ENCODE results near the gene OLFM4.
"Not testable (repeated sequence)": the region's sequence is repeated elsewhere in the genome, so short reads cannot be mapped to it uniquely, and the experiment has no call there.

The OLFM4 gene

DNA sequence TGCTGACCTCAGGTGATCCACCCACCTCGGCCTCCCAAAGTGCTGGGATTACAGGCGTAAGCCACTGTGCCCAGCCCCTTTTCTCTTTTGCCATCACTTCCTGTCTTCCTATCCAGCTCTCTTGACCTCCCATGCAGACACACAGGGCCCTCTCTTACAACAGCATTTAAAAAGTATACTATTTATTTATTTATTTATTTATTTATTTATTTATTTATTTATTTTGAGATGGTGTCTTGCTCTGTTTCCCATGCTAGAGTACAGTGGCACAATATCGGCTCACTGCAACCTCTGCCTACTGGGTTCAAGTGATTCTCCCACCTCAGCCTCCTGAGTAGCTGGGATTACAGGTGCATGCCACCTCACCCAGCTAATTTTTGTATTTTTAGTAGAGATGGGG lies 14.6 kb upstream of the OLFM4 start:
- not testable (repeated sequence) for DNase-seq (ENCODE audit: low read depth in 3 of 3, low spot score in 1 of 3)

DNA sequence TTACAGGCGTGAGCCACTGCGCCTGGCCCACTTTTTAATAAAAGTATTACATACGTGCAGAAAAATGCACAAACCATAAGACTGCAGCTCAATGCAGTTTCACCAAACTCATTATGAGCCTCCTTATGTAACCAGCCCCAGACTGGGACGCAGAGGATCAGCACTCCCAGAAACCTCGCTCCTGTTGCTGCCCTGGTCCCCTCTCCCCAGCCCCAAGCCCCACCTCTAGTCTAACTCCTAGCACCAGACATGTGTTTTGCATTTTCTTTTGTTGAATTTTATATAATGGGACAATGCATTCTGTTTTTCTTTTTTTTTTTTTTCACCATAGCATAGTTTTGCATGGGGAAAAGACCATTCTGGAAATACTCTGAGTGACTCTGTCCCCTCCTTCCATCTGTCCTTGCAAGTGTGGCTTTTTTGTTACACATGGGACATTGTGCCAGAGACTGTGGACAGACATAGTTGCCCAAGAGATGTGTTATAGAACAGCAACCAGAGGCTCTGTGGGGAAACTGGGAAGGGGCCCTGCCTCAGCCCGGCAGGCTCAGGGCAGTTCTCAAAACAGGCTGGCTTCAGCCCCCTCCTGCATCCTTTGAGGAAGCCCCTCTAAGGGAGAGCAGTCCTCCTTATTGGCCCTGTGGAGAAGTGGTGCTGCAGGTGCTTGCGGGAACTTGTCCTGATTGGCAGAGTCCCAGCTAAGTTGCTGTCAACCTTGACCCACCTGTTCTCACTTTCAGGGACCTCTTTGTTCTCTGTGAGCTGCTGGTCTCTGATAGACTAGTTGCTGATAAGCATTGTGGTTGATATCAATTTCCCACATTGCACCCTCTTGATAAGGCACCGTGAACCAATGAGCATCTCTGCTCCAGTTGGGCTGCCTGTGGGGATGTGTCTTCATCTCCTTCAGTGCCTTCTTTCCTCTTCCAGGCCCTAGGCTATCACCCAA lies 13.8 kb upstream of the OLFM4 start:
- no peak for DNase-seq (ENCODE audit: low read depth in 3 of 3, low spot score in 1 of 3)

DNA sequence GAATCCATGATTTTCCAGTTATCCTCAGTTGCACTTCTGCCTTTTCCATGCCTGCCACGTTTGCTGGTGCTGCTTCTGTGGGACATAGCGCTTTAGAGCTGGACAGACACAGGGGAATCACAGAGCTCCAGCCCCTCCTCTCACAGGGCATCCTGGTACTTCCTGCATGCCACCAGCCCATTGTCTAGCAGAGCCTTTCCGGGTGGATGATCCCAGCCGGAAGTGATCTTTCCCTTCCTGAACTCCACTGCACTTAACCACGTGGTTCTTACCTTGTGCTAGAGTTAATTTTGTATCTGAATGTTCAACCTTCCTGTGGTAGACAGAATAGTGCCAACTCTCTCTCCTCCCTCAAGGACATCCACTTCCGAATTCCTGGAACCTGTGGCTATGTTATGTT lies 12.6 kb upstream of the OLFM4 start:
- DNase-seq (ENCODE audit: low read depth in 3 of 3, low spot score in 1 of 3) = no peak

DNA sequence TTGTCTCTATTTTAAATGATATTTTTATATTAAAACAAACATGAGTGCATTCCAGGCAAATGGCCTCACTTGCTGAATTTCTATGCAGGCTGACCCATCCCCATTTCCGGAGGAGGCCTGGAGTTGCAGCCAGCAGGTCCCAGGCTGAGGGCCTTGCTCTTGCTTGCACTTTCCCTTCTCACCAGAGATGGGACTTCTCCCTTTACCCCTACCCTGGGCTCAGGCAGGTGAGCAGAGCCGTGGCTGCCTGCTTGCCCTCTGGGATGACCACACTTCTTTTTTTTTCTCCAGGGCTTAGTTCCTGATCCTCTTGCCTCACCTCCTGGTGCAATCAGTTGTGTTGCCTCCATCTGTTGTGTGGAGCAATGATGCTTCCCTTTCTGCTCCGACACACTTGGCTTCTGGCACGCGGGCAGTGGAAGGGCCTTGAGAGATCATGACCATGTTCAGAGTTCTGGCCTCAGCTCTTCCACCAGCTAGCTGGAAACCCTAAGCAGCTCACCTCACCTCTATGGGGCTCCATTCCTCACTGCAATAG lies 11.1 kb upstream of the OLFM4 start:
- no peak for DNase-seq (ENCODE audit: low read depth in 3 of 3, low spot score in 1 of 3)

DNA sequence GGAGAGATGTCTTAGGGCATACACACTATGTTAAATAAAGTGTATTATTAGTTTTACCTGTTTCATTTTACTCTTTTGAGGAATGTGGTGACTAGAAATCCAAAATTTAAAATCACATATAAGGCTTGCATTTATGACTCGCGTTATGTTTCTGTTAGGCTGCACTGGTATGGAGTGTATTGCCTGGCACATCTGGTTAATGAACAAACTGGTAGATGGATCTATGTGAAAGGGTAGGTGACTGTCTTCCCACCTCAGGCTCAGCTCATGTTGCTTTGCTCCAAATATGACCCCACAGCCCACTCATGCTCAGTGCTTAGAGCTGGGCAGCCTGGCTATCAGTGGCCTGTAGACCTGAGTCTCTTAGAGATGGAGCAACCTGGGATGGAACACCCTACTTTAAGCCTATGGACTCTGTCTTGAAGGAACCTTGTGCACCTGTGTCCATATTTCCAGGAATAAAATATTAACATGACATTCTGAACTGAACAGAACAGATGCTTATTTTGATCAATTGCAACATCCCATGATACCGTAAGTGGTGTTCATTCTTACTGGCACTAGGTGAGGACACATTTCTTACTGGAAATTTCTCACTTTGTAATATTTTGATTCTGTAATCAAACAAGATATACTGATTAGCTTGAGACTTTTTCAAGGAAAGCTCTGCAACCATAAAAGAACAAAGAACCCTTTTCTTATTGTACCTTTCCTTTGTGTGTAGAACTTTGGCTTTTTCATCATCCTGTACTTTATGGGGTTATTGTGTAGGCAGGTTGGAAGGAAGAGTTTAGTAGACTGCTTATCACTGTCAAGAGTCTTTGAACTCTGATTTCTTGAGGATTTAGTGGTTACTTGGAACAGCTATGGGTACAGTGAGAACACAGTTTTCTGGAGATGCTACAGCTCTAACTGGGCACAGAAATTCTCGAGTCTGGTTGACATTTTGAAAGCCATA lies 9.6 kb upstream of the OLFM4 start:
- DNase-seq (ENCODE audit: low read depth in 3 of 3, low spot score in 1 of 3) = no peak

DNA sequence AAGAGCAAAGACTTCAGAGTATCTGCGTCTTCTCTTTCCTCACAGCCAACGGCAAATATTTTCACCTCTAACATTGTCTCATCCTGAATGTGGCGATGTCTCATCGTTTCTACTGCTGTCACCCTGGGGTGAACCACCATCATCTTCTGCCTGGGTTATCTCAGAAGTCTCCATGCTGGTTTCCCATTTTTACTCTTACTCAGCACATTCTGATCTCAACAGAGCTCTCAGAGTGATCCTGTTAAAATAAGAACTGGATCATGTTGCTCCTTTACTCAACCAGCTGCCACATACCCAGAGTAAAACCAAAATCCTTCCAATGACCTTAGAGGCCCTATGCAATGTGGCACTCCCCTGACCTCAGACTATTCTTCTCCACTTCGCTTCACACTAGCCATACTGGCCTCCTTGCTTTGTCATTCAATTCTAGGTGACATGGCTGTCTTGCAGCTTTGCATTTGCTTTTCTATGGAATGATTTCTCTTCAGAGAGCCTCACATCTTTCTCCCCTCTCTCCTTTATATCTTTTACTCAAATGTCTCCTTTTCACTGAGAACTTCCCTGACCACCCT lies 7.8 kb upstream of the OLFM4 start:
- DNase-seq (ENCODE audit: low read depth in 3 of 3, low spot score in 1 of 3) = no peak

DNA sequence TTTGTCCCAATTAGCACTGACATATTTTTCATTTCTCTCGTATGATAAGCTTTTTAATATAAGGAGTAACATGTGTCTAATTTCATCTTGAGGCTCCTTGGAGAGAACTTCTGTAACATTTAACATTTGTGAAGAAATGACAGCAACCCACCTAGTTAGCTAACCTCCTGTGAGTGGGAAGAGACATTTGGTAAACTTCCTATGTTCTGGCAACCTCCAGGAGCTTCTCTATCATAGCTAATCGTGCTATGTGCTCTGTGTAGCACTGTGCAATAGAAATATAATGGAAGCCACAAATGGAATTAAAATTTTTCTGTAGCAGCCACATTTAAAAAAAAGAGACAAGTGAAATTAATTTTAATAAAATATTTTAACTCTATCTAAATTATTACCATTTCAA lies 5.4 kb upstream of the OLFM4 start:
- DNase-seq (ENCODE audit: low read depth in 3 of 3, low spot score in 1 of 3) = no peak

DNA sequence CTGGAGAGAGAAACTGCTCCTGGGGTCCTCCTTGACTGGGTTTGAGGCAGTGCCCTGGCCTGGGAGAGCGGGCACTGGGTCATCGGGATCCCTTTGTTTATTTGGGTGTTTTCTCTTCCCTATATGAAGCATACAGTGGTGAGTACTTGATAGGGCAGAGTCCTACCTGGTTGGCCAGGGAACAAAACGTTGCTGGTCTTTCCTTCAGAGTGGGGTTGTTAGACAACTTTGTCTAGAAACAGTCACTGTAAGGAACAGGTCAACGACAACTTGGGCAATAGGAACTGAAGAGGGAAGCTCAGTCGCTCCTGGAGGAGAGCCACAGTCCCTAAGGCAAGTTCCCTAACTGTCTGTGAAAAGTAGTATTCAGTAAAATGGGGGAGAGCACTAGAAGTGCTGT lies 550 bp upstream of the OLFM4 start:
- DNase-seq (ENCODE audit: low read depth in 3 of 3, low spot score in 1 of 3) = no peak

DNA sequence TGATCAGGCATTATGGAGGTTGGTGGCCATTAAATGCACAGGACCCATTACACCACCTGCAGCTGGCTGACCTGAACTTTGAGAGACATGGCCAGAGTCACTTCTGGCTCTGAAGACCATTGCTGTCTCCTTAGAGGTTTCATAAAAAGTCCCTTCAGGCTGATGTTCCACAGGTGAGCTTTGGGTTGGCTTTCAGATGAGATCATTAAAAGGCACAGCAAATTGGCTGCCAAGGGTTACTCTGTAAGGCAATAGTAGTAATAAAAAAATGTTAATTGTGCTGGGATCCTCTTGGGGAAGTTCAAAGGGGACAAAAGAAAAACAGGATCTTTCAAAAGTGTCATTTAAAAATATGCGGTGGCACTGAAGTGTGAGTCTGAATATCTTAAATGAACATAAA lies 4.2 kb downstream of the OLFM4 start:
- DNase-seq (ENCODE audit: low read depth in 3 of 3, low spot score in 1 of 3) = no peak

DNA sequence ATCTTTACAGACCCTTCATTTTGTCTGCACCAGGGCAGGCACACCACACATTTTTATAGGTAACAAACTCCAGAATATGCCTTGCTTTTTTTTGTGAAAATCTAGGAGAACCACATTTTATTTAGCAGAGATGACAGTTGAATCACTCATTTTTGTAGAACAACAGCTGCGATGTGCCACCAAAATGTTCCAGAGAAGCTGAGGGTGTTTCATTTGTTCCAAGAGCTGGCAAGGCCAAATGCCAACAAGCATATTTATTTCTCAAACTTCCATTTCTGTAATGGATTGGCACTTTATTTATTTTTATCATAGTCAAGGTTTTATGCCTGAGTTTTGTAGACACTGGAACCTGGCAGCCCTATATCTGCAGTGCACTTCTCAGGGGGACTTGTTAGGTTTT lies 10.4 kb downstream of the OLFM4 start:
- no peak for DNase-seq (ENCODE audit: low read depth in 3 of 3, low spot score in 1 of 3)

DNA sequence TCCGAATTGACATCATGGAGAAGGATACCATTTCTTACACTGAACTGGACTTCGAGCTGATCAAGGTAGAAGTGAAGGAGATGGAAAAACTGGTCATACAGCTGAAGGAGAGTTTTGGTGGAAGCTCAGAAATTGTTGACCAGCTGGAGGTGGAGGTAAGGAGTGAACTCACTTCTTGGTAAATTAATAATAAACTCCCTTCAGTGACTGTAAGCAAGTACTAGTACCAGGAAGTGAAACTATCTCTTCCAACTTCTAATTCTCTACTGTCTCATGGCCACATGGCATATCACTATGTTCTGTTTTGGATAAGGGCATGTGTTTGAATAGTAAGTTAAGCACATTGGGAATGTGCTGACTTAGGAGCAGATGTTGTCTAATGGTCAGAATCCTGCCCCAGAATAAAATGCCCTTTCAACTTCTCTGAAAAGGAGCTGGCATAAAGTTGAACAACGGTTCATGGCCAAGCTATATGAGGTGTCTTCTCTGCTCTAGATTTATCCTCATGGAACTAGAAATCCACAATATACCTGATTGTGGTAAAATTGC lies 13.4 kb downstream of the OLFM4 start:
- no peak for DNase-seq (ENCODE audit: low read depth in 3 of 3, low spot score in 1 of 3)

DNA sequence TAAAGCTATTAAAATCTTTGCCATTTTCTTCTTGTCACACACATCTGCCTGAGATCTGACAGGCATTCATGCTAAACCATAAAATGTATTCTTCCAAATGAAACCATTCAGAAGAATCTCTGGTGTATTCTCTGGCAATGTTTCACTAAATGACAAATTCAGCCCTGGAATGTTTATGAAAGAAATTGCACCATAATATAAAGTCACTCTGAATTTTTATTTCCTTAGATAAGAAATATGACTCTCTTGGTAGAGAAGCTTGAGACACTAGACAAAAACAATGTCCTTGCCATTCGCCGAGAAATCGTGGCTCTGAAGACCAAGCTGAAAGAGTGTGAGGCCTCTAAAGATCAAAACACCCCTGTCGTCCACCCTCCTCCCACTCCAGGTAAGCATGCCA lies 14.3 kb downstream of the OLFM4 start:
- DNase-seq (ENCODE audit: low read depth in 3 of 3, low spot score in 1 of 3) = no peak

DNA sequence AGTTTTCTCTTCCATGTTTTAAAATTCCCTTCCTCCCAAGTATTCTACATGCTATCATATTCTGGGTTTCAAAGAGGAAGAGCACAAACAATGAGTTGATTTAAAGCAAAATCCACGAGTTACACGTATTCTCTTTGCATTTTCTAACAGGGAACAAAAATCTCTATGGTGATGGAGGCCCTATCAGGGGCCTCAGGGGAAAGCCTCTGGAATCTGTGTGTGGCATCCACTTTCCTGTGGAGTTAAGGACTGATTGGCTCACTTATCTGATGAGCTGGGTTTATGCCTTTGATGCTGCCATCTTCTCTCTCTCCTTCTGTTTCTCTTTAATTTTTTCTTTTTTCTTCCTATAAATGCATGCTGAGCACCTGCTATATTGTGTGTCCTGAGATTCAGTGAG lies 14.8 kb downstream of the OLFM4 start:
- no peak for DNase-seq (ENCODE audit: low read depth in 3 of 3, low spot score in 1 of 3)

DNA sequence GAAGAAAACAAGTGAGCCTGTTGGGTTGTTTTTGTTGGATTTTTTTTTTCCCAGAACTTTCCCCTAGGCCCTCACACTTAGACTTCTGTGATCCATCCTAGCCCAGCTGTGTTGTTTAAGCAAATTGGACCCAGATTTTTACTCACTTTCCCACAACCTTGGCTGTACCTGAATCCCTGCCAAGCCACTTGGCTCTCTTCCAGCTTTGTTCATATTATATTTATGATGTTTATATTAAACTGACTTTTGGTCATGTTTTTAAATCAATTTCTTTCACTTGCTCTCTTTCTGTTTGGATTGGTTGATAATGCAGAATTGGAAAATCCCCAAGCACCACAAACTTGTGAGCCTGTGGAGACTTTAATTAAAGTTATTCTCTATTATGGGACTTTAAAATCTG lies 16.6 kb downstream of the OLFM4 start:
- DNase-seq (ENCODE audit: low read depth in 3 of 3, low spot score in 1 of 3) = no peak

DNA sequence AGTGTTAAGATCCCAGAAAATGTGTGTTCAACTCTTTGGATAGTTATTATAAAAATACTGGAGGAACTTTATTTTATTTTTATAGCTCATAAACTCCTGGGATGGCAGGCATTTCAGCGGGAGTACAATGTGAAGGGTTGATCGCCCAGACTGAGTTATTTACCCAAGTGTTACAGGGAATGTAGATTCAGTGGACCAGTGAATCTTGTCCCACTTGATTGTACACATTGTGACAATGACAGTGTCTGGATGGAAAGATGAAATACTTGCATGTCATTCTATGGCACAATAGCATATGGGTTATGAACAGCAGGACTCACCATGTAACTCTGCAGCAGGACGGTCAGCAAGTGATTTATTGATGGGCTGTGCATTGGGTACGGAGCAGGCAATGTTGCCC lies 20.3 kb downstream of the OLFM4 start:
- no peak for DNase-seq (ENCODE audit: low read depth in 3 of 3, low spot score in 1 of 3)

DNA sequence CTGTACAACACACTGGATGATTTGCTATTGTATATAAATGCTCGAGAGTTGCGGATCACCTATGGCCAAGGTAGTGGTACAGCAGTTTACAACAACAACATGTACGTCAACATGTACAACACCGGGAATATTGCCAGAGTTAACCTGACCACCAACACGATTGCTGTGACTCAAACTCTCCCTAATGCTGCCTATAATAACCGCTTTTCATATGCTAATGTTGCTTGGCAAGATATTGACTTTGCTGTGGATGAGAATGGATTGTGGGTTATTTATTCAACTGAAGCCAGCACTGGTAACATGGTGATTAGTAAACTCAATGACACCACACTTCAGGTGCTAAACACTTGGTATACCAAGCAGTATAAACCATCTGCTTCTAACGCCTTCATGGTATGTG lies 21.5 kb downstream of the OLFM4 start:
- no peak for DNase-seq (ENCODE audit: low read depth in 3 of 3, low spot score in 1 of 3)

DNA sequence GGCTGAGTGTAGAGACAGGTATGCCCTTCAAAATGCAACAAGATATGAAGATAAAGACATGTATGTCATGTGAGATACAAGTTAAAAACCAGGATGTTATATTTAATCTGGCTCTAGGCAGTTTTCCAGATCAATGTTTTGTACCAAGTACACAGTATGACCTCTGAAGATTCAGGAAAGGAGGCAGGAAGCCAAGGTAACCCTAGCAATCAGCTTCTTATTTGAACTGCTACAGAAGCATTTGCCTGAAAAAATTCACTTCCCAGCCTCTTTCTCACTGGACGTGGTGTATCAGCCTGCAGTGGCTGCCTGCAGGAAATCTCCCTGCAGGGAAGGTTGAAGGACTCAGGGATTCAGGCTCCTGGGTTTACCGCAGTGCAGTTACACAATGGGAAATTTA lies 24.1 kb downstream of the OLFM4 start:
- DNase-seq (ENCODE audit: low read depth in 3 of 3, low spot score in 1 of 3) = no peak

DNA sequence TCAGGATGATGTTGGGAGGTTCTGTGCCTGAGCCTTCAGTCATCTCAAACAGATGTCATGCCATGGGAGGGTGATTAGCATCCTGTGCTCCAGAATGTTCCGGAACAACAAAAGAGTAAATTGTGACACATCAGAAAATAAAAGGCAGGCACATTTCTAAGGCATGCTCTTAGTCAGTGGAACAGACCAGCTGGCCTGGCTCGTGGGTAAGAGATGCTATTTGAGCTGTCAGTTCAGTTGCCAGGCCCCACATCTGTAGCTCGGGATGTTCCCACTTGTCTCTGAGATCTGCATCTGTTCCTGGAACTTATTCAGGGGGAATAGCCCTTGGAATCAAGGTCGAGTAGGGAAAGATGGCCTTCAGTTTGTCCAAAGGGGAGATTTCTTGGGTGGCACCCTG lies 26.0 kb downstream of the OLFM4 start:
- DNase-seq (ENCODE audit: low read depth in 3 of 3, low spot score in 1 of 3) = no peak

DNA sequence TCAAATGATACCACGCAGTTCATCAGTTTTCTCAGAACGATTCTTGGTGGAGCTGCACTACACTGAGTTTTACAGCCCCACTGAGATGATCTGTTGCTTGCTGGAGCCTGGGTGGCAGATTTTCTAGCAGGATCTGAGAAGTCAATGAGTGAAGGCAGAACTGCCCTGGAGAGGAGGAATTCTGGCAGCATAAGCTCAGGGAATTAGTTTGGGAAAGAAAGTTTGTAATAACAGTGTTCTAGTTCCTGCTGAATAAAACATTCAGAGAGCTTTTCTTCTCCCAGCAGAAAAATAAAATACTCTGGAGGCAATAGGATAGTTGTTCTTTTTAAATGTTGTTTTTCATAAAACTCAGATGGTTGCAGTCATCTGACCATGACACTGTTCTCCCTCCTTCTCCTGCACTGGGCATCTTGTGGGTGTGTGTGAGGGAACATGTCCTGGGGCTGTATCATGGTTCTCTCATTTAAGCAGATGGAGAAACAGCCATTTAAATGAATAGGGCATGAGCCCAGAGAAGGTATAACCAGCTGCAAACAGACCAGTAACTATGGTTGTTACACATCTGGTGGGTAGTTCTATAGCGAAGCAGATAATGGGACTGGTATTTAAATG lies 29.6 kb downstream of the OLFM4 start:
- DNase-seq (ENCODE audit: low read depth in 3 of 3, low spot score in 1 of 3) = no peak

DNA sequence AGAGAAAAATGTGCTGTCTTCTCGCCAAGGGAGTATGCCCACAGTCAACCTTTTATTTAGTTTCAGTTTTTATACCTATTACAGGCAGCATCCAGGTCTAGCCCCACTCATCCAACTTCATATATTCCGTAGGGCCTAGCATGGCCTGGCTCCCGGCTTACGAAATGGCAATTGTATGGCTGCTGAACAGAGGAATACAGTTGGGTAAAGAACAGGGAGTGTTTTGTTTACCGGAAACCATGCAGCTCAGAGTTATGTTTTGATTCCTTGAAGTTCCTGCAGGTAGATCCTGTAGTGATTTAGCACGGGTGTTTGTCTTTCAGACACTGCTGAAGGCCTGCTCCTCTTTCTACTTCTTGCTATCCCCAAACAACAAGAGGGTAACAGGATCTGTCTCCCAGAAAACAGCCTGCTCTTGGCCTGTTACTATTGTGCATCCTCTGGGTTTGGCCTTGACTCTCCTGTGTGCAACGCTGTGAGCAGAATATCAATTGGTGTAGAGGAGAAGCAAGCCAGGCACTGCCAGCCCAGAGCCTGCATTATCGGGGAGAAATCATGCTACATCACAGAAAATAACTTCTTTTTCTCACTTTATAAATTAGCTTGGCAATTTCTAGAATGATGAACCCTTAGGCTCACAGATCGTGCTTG lies 32.4 kb downstream of the OLFM4 start:
- no peak for DNase-seq (ENCODE audit: low read depth in 3 of 3, low spot score in 1 of 3)
